HK-2 (cell line): Measurements from ENCODE around the gene MYCBP.

Experiments
- DNase-seq: peaks from one replicate; pipeline ENCODE4 v3.0.0-alpha.2; 2018; ENCODE audit not compliant: unreplicated experiment

Gene MYCBP

GRCh38 chr1:38820860-38821259 is 52.3 kb downstream of the MYCBP start:
- DNase-seq = no peak

GRCh38 chr1:38819516-38819915 is 53.6 kb downstream of the MYCBP start:
- DNase-seq = no peak

DNA sequence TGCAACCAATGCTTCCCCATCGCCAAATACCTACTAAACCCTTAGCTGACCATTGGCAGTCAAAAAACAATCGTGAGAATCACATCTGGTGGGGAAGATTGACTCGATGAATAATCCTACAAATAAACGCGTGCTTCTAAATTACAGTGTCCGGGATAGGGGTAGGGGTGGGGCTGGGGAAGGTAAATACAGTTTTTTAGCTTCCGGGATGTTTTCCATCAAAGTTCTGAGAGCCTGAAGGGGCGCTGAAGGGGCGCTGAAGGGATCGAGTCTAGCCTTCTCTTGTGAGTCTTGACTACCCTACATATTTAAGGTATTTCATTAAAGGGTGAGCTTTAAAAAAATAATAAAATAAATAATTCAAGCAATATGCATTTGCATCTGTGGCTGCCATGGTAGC is 54.1 kb downstream of the MYCBP start:
- no peak for DNase-seq

DNA sequence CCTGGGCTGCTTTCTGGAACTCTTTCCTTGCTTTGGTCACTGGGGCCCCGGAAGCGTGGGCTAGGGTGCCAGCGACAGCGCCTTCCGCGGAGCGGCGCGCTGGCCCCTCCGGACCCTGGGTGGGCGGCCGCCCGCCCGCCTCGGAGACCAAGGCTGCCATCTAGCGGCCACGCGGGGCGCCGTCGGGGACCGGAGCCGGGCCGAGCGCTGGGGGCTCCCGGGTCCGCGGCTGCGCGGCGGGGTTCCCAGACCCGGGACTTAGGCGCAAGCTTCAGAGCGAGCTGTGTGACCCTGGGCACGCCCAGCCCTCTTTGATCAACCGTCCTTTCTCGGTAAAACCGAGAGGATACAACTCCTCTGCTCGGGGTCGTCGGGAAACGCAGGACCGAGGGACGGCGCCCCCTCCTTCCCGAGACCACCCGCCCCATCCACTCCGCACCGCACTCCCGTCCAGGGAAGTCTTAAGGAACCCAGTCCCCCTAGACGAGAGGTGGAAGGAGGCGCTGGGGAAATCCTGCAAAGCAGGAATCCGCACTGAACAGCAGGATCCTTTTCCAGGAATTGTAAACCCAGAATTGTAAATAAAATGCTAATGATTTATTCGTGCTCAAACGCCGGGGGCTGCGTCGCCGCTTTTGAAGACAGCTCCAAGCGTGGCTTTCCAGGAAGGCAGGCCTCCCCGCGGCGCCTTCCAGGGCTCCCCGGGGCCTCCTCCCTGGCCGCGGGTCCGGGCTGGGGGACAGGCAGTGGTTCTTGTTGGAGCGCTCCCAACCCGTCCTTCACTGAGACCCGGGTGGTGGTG is 54.8 kb downstream of the MYCBP start:
- peak; percentile 17 for DNase-seq

GRCh38 chr1:38817267-38818174 is 55.6 kb downstream of the MYCBP start:
- DNase-seq = no peak

GRCh38 chr1:38815903-38816627 is 57.1 kb downstream of the MYCBP start:
- no peak for DNase-seq

DNA sequence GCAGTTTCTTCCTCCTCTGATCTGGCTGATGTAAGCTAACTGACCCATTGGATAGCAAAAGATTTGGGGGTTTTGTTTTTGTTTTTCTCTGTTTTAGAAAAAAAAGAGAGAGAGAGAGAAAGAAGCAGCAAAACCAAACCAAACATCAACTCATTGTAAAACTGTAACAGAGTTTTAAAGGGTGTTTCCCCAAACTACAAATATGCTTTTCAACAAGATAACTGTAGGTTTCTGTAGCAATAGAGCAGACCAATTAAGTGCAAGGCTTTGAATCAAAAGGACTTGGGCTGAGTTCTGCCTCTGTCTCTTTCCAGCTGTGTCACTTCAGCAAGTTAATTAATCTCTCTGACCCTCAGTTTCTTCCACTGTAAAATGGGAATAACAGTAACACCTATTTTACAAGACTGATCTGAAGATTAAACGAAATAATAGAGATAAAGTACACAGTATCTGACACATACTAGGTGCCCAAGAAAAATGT is 58.1 kb downstream of the MYCBP start:
- no peak for DNase-seq

DNA sequence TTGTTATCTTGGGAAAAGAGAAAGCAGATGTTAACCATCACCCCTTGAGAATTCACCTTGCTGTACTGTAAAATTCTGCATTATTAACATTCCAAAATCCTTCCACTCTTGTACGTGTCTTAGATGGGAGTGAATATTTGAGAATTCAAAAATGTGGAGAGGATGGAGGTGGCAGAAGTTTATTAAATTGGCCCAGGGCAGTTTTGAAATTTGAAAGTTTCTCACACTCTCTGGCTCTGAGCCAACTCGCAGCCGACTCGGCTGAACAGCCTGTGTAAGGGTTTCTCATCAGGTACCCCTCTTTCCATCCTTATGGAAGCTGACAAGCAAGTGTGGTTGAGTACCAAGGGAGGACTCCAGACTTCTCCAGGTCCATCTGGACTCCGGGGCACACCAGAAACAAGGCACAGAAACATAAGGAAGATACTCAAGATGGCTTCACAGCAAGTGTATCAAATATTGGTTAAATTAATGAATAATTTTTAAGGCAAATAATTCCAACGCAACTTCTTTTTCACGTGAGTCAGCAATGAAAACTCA is 58.6 kb downstream of the MYCBP start:
- DNase-seq = no peak

- no peak for DNase-seq
These were observed 60.2 kb downstream of the MYCBP start for GRCh38 chr1:38812981-38813380.
